Keratinocyte (primary cell): ENCODE data around the gene LUZP1. TPM values are rescaled to one million over a fixed set of nuclear protein-coding genes. Genes with fewer than 3 reads are reported as not detected.

Source experiments
- DNase-seq: peaks from one replicate; pipeline ENCODE4 v3.0.0-alpha.2; 2011; ENCODE audit warnings: low read depth, missing footprints, low spot score
- FAIRE-seq: peaks from 2 replicates; lab custom pipeline; 2011; peaks lifted over from hg19 to GRCh38; lab: Jason Lieb, UNC
- H2AFZ ChIP-seq: 2 replicates; pipeline ENCODE4 v1.6.0; 2012; ENCODE audit warnings: low read length, control low read depth, inconsistent platforms; ENCODE audit not compliant: control insufficient read depth
- H3K27ac ChIP-seq: 2 replicates; pipeline ENCODE4 v1.5.1; 2011; ENCODE audit warnings: low read length; ENCODE audit not compliant: control insufficient read depth, insufficient read depth
- H3K27me3 ChIP-seq: 3 replicates; pipeline ENCODE4 v1.6.0; 2011; ENCODE audit warnings: low read length; ENCODE audit not compliant: control insufficient read depth, insufficient read depth; ENCODE audit errors: extremely low read depth
- H3K36me3 ChIP-seq, 2 experiments: 2 replicates in 1 of 2; 3 replicates in 1 of 2; pipeline ENCODE4 v1.5.1; 2011; ENCODE audit warnings: low read length in 2 of 2, mild to moderate bottlenecking in 1 of 2; ENCODE audit not compliant: control insufficient read depth in 2 of 2, insufficient read depth in 2 of 2; ENCODE audit errors: extremely low read depth in 1 of 2
- H3K4me1 ChIP-seq: 3 replicates; pipeline ENCODE4 v1.5.1; 2011; ENCODE audit warnings: low read length; ENCODE audit not compliant: control insufficient read depth, insufficient read depth; ENCODE audit errors: extremely low read depth
- H3K4me2 ChIP-seq: 3 replicates; pipeline ENCODE4 v1.6.0; 2011; ENCODE audit warnings: low read depth, low read length; ENCODE audit not compliant: control insufficient read depth, insufficient read depth; ENCODE audit errors: extremely low read depth
- H3K4me3 ChIP-seq, 3 experiments: fragments of 200-600 bp in 1 of 3; sonication (generic) in 1 of 3; 2 replicates in 2 of 3; 3 replicates in 1 of 3; pipeline ENCODE4 v1.5.1; 2011 to 2016; ENCODE audit warnings: low read length in 3 of 3, mild to moderate bottlenecking in 3 of 3, control low read depth in 2 of 3, inconsistent platforms in 1 of 3, low read depth in 1 of 3, mixed read lengths in 1 of 3, mixed run types in 1 of 3, moderate library complexity in 1 of 3; ENCODE audit not compliant: control insufficient read depth in 2 of 3, insufficient read depth in 2 of 3; ENCODE audit errors: extremely low read depth in 1 of 3
- H3K79me2 ChIP-seq: 2 replicates; pipeline ENCODE4 v1.6.0; 2012; ENCODE audit warnings: low read length; ENCODE audit not compliant: control insufficient read depth, insufficient read depth
- H3K9ac ChIP-seq: 3 replicates; pipeline ENCODE4 v1.6.0; 2011; ENCODE audit warnings: low read length; ENCODE audit not compliant: control insufficient read depth, insufficient read depth; ENCODE audit errors: extremely low read depth
- H3K9me1 ChIP-seq: 3 replicates; pipeline ENCODE4 v1.6.0; 2011; ENCODE audit warnings: low read length; ENCODE audit not compliant: control insufficient read depth, insufficient read depth; ENCODE audit errors: extremely low read depth
- H3K9me3 ChIP-seq: 2 replicates; pipeline ENCODE4 v1.5.1; 2012; ENCODE audit warnings: low read depth, low read length; ENCODE audit not compliant: control insufficient read depth
- H4K20me1 ChIP-seq: 3 replicates; pipeline ENCODE4 v1.6.0; 2011; ENCODE audit warnings: low read length; ENCODE audit not compliant: control insufficient read depth, insufficient read depth; ENCODE audit errors: extremely low read depth
- EZH2 ChIP-seq: IDR thresholded peaks from one replicate; pipeline ENCODE4 v1.6.1; 2012; ENCODE audit warnings: inconsistent platforms, mild to moderate bottlenecking, low read length, moderate library complexity
- dilution Hi-C: fragments of 300-500 bp; cut with MboI; formaldehyde crosslinking; loops from one replicate; pipeline ENCODE4 v1.7.0; 2020; ENCODE audit warnings: low sequenced_read_pairs; ENCODE audit not compliant: extremely low pct_ligation_motif_present
- polyA plus RNA-seq, 5 experiments: library from polyadenylated mRNA; depleted of rRNA in 3 of 5; stranded (reverse) in 3 of 5; stranded (forward) in 1 of 5; unstranded in 1 of 5; fragments of >200 nt; gene quantifications; 1 replicate in 1 of 5; 2 replicates in 3 of 5; 3 replicates in 1 of 5; pipeline versions ENCODE4 v1.2.1 to v1.2.3, GENCODE V29; 2011 to 2012; ENCODE audit warnings: missing spikeins in 2 of 5, low read depth in 1 of 5, low replicate concordance in 1 of 5
- TF ChIP-seq, protein P1 (sequence below), 3 experiments: IDR thresholded peaks in 1 of 3; conservative IDR thresholded peaks in 1 of 3; optimal IDR thresholded peaks in 1 of 3; 2 replicates in 2 of 3; 3 replicates in 1 of 3; pipeline versions ENCODE3 to v1.5.1; 2011; ENCODE audit warnings: low read length in 3 of 3, mild to moderate bottlenecking in 3 of 3, moderate library complexity in 2 of 3, control low read depth in 1 of 3, inconsistent platforms in 1 of 3; ENCODE audit not compliant: insufficient read depth in 2 of 3; ENCODE audit errors: extremely low read depth in 1 of 3

Gene LUZP1
- polyA plus RNA-seq, 1 donor (not counting 4 experiments of a cell fraction or from before 2014, with no cell fraction given) = 52.5 TPM

DNA sequence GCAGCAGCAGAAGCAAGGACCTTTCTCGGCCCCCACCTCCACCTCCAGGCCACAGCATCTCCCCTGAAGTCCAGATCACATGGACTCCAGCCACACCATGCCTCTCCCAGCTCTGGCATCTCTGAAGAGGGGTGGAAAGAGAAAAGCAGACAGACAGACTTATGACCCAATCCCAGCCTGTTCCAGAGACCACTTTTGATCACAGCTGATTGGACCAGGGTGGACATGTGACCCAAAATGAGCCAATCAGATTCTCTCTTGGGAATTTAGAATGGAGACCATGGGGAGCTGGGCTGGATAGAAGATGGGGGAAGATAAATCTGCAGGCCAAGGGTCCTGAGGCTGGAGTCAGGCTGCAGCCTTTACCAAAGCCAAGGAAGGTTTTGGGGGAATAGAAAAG is 32.2 kb upstream of the LUZP1 start:
- no peak overlapping the region for H3K9ac ChIP-seq
- H3K79me2 ChIP-seq = no peaks in the 10 kb centered on the region
- H3K9me1 ChIP-seq = no peaks in the 10 kb centered on the region
- H3K4me1 ChIP-seq = peaks cover 18% of the 10 kb centered on the region
- DNase-seq (no peak), FAIRE-seq (no peak)
- no peak overlapping the region for H3K4me2 ChIP-seq
- H3K9me3 ChIP-seq = no peaks in the 10 kb centered on the region
- no peaks in the 10 kb centered on the region for H3K36me3 ChIP-seq
- TF ChIP-seq, protein P1, sequence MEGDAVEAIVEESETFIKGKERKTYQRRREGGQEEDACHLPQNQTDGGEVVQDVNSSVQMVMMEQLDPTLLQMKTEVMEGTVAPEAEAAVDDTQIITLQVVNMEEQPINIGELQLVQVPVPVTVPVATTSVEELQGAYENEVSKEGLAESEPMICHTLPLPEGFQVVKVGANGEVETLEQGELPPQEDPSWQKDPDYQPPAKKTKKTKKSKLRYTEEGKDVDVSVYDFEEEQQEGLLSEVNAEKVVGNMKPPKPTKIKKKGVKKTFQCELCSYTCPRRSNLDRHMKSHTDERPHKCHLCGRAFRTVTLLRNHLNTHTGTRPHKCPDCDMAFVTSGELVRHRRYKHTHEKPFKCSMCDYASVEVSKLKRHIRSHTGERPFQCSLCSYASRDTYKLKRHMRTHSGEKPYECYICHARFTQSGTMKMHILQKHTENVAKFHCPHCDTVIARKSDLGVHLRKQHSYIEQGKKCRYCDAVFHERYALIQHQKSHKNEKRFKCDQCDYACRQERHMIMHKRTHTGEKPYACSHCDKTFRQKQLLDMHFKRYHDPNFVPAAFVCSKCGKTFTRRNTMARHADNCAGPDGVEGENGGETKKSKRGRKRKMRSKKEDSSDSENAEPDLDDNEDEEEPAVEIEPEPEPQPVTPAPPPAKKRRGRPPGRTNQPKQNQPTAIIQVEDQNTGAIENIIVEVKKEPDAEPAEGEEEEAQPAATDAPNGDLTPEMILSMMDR (optimal IDR thresholded peaks at IDR 0.05 in 1 of 3, IDR thresholded peaks at IDR 0.05 in 1 of 3, conservative IDR thresholded peaks at IDR 0.05 in 1 of 3; ENCODE audit: extremely low read depth in 1 of 3, insufficient read depth in 2 of 3, low read length in 3 of 3) = no peak
- no peak for TF ChIP-seq EZH2
- H2AFZ ChIP-seq = no peak overlapping the region
- no peaks in the 10 kb centered on the region for H4K20me1 ChIP-seq
- no peaks in the 10 kb centered on the region for H3K27me3 ChIP-seq
- H3K4me3 ChIP-seq = no peak overlapping the region
- H3K27ac ChIP-seq = no peak overlapping the region
- dilution Hi-C loops = no loop called here

- peaks cover 38% of the 10 kb centered on the region for H3K4me1 ChIP-seq
Observed at GRCh38 chr1:23198373-23198772, 29.7 kb upstream of the LUZP1 start.

More at GRCh38 chr1:23198373-23198772, 29.7 kb upstream of the LUZP1 start:
- no peaks in the 10 kb centered on the region for H3K9me3 ChIP-seq
- no peaks in the 10 kb centered on the region for H3K36me3 ChIP-seq
- H2AFZ ChIP-seq = peak overlapping the region; percentile 65
- H3K4me2 ChIP-seq = peak overlapping the region; percentile 52
- dilution Hi-C loops = no loop called here
- H3K27ac ChIP-seq = peak overlapping the region; percentile 50
- H3K4me3 ChIP-seq = no peak overlapping the region
- TF ChIP-seq, protein P1 (optimal IDR thresholded peaks at IDR 0.05 in 1 of 3, IDR thresholded peaks at IDR 0.05 in 1 of 3, conservative IDR thresholded peaks at IDR 0.05 in 1 of 3; ENCODE audit: extremely low read depth in 1 of 3, insufficient read depth in 2 of 3, low read length in 3 of 3) = peak in 2 of 3 experiments; percentile 4 to 14
- no peak for TF ChIP-seq EZH2
- no peaks in the 10 kb centered on the region for H4K20me1 ChIP-seq
- no peaks in the 10 kb centered on the region for H3K27me3 ChIP-seq
- H3K79me2 ChIP-seq = no peaks in the 10 kb centered on the region
- no peak overlapping the region for H3K9ac ChIP-seq
- no peak for DNase-seq
- no peaks in the 10 kb centered on the region for H3K9me1 ChIP-seq
- peak; percentile 67 for FAIRE-seq
